ENCODE data around the gene CYTH1. TPM values are rescaled to one million over a fixed set of nuclear protein-coding genes. Genes with fewer than 3 reads are reported as not detected.

CYTH1 gene
- polyA plus RNA-seq, 1 donor = 22.5 TPM

DNA sequence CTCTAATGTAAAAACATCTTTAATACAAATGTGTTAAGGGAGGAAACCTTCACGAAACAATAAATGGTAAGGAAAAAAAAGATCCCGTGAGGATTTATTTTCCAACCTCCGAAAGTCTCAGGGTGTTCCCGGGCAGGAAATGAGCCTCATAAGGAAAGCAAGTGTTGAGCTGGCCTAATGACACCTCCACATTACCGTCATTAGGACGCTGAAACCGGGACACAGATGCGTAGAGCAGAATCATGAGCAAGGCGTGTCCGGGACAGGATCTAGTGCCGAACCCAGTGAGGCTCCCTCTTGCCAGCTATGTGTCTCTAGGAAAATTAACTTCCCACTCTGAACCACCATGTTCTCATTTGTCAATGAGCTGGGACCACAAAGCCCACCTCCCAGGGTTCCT, 22.7 kb upstream of the CYTH1 start:
- no peak for DNase-seq (ENCODE audit: low read depth)

DNA sequence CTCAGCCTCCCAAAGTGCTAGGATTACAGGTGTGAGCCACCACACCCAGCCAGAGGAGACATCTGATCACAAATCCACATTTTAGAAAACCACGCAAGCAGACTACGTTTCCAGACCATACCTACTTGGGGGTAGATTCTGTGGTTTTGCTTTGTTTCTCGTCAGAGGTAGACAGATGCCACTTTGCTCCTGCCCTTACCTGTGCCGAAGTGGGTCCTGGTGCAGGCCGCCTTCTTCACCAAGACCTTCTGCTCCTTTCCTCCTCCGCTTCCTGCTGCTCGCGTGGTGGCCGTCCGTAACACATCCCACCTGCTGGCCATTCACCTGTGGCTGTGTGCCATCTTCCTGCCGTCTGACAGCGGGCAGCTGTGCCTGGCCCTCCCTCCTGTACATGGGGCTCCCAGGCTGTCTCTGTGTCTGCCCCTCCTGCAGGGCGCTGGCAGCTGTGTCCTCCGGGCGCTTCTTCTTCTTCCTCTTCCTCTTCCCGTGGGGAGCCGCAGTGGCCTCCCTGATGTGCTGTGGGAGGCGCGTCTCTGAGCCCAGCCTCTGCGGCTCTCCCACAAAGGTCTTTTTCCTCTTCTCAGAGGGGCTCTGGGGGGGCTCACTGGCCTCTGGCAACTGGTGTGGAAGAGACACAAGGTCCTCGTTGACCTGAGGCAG, 21.2 kb upstream of the CYTH1 start:
- no peak for DNase-seq (ENCODE audit: low read depth)

DNA sequence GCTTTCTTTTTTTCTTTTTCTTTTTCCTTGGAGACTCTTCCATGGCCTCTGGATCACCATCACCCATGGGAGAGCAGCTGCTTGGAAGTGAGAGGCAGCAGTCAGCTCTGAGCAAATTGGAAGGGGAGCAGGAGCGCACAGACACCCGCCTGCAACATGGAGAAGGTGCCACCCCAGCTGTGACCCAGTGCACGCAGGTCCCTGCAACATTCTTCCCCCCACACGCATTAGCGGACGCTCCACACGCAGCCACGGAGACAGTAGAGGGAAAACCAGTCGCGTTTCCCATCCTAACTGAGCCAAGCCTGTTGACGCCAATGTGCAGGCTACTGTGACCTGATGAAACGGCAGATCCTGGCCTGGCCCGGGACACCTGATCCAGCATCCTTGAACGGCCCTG, 20.4 kb upstream of the CYTH1 start:
- DNase-seq (ENCODE audit: low read depth) = no peak

DNA sequence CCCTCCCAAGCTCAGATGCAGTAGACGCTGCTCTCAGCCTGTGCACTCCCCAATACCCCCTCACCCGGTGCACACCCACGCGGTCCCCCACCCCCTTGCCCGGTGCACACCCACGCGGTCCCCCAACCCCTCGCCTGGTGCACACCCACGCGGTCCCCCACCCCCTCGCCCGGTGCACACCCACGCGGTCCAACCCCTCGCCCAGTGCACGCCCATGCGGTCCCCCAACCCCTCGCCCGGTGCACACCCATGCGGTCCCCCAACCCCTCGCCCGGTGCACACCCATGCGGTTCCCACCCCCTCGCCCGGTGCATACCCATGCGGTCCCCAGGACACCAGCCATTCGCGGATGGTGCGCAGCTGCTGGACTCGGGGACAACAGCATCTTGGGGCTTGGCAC, 19.9 kb upstream of the CYTH1 start:
- no peak for DNase-seq (ENCODE audit: low read depth)

DNA sequence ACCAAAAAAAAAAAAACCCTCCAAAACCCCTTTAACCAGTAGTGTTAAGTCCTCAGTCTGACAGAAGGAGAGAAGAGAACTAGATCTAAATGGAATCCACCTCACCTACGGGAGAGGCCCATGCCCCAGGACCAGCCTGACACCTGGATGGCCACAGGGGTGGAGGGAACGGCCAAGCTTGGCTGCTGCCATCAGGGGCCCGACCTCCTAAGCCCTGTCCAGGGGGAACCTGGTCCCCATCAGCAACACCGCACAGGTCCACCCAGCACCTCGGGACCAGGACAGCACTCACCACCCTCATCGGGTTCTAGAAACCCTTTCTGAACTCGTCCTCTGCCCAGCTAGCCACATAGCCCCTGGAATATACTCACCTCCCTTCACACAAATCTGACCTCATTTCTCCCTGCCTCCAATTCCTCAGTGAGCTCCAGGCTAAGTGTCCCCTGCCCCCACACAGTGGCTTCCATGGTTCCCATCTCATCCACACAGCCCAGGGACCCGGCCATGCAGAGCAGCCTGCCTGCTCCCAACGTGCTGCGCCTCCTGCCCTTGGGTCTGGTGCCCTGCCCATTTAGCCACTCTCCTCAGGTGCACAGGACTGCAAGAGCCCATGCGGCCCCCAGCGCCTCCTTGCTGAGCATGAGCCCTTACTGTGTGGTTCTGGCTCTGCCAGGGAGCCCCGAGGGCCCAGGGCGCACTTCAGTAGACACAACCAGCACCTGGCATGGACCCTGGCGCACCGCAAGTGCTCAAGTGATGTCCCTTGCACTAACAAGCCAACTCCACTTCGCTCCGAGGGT, 18.3 kb upstream of the CYTH1 start:
- no peak for DNase-seq (ENCODE audit: low read depth)

DNA sequence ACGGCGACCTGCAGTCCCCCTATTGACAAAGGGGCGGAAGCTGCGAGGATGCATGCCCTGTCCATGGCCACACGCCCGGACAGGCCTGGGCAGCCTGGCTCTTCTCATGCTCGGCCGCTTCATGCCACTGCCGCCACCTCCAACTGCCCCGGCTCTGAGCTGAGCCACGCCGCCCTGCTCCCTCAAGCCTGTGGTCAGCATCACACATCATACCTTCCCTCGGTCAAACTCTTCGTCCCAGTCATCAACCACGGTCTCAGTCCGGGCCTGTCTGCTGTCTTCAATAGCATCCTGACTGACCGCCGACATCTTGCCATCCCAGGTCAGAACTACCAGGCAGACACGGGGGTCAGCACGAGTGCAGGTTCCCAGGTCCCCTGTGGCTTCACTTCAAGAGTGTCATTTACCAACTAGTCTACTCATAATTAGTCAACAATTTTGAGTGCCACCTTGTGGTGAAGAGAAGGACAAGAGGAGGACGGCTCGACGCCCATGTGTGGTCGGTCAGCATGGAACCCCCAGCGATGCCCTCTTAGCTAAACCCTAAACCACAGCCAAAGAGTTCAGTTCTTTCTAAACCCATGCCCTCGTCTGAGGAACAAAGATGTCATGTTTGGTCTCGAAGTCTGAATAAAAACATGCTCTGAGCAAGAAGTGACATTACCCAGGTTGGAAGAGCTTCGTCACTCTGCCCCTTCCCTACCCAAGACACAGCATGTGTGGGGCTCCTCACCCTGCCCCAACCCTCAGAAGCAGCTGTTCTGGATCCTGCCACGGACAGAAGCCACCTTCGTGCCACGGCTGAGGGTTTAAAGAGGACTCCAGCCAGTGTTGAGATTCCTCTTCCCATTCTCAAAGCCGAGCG, 16.9 kb upstream of the CYTH1 start:
- no peak for DNase-seq (ENCODE audit: low read depth)

DNA sequence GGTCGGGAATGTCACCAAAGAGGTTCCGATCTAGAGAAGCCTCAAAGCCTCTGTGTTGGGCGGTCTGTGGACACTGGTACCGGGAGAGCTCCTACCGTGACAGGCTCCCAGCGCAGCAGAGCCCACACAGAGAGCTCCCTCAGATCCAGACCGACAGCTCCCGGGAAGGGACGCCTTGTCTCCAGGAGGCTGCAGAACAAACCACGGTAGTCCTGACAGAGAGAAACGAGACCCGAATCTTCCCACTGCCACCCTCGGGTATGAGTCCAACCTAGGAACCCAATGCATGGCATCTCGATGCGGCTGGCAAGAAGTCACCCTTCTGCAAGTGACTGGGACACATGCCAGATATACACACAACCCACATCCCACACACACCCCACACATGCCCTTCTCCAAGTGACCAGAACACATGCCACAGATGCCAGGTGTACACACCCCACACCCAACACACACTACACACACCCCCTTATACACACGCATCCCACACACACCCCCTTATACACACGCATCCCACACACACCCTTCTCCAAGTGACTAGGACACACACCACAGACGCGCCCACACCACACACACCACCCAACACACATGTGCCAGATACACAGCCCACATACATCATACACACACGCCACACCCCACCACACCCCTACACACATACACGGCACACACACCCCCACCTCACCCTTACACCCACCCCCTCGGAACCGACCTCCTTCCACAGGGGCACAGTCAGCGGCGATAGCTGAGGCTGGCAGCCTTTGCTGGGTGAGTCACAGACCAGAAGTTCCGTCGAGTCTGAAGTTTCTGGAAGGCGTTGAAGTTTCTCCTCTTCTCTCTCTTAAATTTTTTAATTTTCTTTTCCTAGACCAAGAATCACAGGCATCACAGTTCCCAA, 15.9 kb upstream of the CYTH1 start:
- DNase-seq (ENCODE audit: low read depth) = no peak

DNA sequence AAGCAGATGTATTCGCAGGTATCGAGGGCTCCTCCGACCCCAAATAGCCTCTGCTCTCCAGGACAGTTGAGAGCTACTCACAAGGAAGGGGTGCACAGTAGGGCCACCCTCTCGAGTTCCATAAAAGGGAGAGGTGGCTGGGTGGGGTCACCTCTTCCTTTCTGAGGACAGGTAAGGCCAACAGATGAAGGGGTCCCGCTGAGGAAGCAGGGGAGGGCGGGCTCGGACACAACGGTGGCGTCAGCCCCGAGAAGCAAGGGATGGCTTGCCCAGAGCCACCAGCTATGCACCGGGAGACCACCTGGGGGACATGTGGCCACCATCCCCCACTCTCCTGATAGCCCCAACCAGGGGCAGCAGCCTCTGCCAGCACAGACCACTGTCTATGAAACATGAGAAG, 15.1 kb upstream of the CYTH1 start:
- DNase-seq (ENCODE audit: low read depth) = no peak

DNA sequence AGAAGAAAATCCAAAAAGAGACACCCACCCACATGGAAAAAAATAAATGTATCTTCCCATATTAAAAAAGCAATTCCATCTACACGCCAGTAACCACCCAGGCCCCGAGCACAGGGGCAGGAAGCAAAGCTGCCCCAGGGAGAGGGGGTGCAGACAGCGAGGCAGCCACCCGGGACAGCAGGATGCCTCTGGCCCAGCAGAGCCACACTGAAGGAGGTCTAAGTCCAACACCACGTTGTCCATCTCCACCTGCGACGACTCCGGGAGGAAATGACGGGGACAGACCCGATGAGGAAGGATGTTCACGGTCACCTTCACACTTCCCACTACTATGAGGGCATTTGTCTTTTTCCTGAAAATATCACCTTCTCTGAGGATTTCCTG, 14.4 kb upstream of the CYTH1 start:
- no peak for DNase-seq (ENCODE audit: low read depth)

DNA sequence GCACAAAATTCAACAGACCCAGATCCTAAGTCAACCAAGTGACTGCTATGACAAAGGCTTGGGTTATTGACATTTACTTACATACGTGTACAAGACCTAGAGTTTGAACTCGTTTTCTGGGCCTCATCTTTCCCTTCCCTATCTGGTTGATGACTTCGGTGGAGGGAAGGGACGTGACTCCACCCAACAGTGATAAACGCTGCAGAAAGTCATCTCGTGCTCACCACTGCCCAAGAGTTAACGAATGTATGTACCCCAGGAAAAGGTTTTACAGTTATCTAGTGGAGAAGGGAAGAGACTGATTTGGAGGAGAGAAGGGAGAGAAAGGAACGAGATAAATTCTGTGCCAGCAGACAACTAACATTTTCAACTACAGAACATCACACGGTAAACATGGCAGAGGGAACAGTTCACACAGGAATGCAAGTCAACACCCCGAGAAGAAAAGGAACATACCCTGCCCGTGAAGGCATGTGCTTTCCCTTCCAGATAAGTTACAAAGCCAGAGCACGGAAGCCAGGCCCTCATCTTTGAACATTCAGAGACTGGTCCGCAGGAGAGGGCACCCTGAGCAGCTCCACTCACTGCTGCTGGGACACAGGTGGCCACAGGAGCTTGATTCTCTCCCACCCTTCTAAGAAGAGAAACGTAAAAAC, 13.9 kb upstream of the CYTH1 start:
- no peak for DNase-seq (ENCODE audit: low read depth)

DNA sequence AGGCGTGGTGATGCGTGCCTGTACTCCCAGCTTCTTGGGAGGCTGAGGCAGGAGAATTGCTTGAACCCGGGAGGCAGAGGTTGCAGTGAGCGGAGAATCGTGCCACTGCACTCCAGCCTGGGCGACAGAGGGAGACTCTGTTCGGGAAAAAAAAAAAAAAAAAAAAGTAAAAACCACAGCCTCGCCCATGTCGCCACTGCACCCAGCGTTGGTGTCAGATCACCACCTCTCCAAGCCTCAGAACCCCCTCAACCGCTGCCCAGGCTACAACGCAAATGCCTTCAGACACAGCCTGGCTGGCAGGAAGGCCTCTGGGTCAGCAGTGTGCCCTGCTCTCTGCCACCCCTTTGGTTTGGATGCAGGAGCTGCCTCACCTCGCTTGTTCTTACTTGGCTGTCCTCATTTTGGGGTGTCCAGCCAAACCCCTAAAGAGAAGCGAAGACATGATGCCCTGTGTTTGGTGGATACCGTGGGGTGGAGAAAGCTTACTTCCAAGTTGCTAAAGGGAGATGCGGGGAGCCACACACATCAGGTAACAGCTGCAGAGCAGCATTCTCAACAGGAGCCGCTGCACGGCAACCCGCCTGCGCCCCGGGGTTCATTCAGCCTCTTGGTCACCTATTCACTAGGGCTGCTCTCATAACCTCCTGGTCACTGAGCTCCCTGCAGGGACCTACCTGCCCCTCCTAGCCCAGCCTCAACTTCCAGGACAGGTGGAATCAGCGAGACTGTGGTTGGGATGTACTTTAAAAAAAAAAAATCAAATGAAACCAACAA, 13.0 kb upstream of the CYTH1 start:
- no peak for DNase-seq (ENCODE audit: low read depth)

DNA sequence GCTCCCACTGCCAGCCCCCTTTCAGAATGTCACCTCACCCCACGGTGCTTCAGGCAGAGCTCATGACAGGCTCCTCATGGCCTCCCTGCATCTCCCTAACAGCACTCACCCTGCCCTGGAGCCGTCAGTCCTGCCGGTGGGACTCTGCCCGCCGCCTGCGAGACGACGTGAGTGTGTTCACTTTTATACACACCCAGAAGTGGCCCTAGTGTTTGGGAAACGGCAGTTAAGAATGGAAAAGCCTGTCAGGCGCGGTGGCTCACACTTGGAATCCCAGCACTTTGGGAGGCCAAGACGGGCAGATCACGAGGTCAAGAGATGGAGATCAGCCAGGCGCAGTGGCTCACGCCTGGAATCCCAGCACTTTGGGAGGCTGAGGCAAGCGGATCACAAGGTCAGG, 12.3 kb upstream of the CYTH1 start:
- DNase-seq (ENCODE audit: low read depth) = no peak

DNA sequence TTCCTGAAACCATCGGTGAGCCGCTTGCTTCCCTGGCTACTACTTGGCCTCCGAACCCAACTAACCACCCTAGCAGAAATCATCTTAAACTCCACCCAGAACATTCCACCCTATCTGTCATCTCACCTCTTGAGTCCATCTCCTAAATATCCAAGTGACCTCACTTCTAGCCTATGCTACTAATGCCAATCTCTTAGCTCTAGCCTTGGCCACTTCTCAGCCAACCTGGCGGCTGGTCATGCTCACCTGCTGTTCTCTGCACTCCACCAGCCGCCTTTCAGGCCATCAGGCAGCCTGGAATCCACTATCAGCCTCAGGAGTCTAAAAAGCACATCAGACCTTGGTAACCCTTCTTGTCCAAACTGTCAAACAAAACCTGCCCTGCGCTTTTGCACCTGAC, 11.9 kb upstream of the CYTH1 start:
- DNase-seq (ENCODE audit: low read depth) = no peak

DNA sequence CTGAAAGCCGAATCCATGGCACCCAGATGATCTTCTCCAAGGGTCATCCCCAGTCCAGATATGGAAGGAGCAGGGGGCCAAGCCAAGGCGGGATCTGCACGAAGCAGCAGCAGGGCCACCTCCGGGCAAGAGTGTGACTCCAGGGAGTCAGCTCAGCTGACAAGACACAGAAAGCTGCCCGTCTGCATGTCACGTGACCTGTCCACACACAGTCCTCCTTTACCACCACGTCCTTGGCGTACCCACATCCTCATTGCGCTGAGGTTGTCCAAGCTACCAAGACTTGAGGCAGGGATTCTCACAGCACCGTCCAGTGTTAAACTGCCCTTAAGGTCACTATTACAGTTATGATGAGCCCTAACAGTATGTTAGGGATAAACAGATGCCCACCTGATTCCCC, 11.3 kb upstream of the CYTH1 start:
- no peak for DNase-seq (ENCODE audit: low read depth)

DNA sequence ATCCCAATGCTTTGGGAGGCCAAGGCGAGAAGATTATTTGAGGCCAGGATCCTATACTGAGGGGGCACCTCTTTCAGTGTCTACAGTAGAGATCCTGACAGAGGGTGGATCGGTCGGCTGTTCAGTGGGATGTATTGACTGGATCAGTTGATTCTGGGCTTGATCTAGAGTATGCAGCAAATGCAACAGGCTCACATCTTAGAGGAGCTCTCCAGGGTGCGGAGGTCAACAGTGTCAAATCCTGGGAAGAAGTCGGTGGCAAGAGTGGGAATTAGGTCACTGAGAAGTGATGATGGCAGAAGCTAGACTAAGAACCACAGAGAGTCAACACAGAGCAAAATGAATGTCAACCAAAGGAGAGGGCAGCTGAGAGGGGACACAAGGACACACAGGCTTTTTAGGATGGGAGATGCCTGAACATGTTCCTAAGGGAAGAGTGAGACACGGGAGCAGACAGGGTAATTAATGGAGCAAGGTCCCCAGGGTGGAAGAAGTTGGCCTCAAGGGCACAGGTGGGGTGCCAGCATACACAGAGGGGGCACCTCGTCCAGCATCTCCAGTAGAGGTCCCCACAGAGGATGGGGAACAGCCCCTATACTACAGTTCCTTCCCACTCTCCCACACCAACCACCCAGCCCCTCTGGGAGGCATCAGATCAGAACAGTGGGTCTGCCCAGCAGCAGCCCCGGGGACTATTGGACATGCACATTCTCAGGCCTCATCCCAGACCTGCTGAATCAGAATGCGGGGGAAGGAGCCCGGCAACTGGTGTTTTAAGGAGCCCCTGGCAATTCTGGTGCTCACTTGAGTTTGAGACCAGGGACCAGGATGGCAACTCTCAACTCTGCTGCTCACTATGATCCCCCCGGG, 10.0 kb upstream of the CYTH1 start:
- no peak for DNase-seq (ENCODE audit: low read depth)

DNA sequence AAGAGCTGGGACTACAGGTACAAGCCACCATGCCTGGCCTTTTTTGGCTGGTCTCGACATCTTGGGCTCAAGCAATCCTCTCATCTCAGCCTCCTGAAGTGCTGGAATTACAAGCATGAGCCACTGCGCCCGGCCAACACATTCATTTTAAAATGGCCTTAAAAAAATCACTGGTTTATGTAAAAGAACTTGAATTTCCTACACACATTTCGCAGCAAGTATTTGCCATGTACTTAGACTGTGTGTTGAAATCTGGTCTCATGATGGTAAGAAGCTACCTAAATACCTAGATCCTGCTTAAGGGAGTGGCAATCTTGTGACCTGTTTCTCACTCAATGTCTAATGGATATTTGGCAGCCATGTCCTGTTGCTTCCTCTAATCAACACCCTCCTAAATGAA, 8.5 kb upstream of the CYTH1 start:
- no peak for DNase-seq (ENCODE audit: low read depth)

DNA sequence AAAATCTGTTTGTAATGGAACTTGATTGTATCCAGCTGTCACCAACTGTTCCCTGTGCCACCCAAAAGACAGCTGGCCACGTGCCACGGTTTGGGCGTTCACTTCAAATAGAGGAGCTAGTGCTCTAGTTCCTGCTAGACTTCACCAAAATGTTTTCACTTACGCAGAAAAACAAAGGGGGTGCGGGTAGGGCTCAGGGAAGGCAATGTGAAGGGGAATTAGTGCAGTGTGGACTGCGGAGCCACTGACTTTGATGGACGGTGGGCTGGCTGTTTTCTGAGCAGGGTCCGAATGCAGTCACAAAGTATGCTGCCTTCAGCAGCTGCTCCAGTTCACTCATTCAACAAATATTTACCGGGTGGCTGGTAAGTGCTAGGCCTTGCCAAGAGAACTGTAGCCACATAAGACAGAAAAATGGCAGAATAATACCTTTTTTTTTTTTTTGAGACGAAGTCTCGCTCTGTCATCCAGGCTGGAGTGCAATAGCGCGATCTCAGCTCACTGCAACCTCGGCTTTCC, 7.6 kb upstream of the CYTH1 start:
- no peak for DNase-seq (ENCODE audit: low read depth)

DNA sequence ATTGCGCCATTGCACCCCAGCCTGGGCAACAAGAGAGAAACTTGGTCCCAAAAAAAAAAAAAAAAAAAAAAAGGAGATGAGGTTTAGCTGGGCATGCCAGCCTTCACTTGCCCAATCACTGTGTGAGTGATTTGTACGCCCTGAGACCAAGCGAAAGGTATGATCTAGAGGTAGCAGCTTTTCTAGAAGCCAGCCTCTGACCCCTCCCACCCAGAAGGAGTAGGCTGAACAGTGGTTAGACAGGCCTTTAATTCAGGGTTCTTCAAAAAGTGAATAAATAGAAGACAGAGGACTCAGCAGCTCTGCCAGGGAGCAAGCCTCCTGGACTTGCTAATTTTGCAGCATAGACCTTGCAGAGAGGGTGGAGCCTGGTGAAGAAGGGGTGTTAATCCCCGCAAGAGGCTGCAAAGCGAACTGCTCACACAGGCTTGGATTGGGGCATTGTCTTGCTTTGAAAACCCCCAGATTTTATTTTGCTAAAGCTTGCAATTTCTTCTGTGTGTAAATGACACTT, 7.1 kb upstream of the CYTH1 start:
- no peak for DNase-seq (ENCODE audit: low read depth)

DNA sequence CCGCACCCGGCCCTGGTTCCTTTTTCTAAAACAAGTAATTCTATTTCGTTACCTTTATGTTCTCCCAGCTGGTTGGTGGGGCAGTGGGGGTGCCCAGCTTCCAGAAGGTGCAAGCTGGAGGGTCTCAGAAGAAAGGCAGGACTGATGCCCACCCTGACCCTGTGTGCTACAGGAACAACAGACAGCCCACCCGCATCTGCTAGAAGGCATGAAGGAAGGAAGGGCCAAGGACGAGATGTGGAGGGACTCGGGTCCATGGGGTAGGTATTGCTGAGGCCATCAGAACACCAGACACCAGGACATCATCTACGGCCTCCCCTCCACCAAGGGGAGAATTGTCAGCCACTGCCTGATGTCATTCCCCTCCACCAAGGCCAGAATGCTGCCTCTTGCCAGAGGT, 6.4 kb upstream of the CYTH1 start:
- DNase-seq (ENCODE audit: low read depth) = no peak
